Measurements from ENCODE around the gene RTTN. TPM values are rescaled to one million over a fixed set of nuclear protein-coding genes. Genes with fewer than 3 reads are reported as not detected.

RTTN gene
- total RNA-seq, 1 experiment from 2014 or later, result 21.5 TPM

DNA sequence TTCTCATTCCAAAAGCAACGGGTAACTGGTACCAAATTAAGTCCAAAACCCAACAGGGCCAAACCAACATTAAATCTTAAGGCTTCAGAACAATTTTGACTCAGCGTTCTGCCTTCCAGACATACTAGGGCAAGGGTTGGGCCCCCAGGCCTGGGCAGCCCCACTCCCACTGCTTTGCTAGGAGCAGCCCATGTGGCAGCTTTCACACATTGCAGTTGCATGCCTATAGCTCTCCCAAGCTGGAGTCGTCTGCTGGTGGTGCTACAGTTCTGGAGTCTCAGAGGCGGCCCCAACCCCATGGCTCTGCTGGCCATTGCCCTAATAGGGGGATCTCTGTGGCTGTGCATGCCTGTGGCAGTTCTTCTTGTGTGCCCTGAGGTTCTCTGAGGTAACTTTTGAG lies 220.2 kb downstream of the RTTN start:
- POLR2A ChIA-PET, result no interaction called here
- ATAC-seq, result peak; percentile 92

More for the DNA sequence above, 220.2 kb downstream of the RTTN start:
- Mint-ChIP-seq H3K4me1 (peaks cover 23% of the 10 kb centered on the region), H3K4me3 (no peak overlapping the region), H3K36me3 (peaks cover 2% of the 10 kb centered on the region; the same call in 1 of the 2 replicates), H3K27ac (no peak overlapping the region), H3K27me3 (ENCODE audit: low read depth) (no peaks in the 10 kb centered on the region), H3K9me3 (peaks cover 13% of the 10 kb centered on the region; the same call in 1 of the 2 replicates)
- CTCF ChIA-PET, result interaction anchor here (0.6 kb wide), 1 partner anchor 84 kb away, joined by 3 read pairs; no protein-coding TSS in a partner anchor
- DNase-seq (ENCODE audit: low spot score), result peak; percentile 35
- no peak for TF ChIP-seq ZNF416 (CRISPR knock-in tag; IDR thresholded peaks at IDR 0.05)
- no peak for TF ChIP-seq FOXP1 (CRISPR knock-in tag; IDR thresholded peaks at IDR 0.05; ENCODE audit: borderline replicate concordance)
- no peak for TF ChIP-seq ZNF121 (CRISPR knock-in tag; IDR thresholded peaks at IDR 0.05)
- TF ChIP-seq, protein P1, sequence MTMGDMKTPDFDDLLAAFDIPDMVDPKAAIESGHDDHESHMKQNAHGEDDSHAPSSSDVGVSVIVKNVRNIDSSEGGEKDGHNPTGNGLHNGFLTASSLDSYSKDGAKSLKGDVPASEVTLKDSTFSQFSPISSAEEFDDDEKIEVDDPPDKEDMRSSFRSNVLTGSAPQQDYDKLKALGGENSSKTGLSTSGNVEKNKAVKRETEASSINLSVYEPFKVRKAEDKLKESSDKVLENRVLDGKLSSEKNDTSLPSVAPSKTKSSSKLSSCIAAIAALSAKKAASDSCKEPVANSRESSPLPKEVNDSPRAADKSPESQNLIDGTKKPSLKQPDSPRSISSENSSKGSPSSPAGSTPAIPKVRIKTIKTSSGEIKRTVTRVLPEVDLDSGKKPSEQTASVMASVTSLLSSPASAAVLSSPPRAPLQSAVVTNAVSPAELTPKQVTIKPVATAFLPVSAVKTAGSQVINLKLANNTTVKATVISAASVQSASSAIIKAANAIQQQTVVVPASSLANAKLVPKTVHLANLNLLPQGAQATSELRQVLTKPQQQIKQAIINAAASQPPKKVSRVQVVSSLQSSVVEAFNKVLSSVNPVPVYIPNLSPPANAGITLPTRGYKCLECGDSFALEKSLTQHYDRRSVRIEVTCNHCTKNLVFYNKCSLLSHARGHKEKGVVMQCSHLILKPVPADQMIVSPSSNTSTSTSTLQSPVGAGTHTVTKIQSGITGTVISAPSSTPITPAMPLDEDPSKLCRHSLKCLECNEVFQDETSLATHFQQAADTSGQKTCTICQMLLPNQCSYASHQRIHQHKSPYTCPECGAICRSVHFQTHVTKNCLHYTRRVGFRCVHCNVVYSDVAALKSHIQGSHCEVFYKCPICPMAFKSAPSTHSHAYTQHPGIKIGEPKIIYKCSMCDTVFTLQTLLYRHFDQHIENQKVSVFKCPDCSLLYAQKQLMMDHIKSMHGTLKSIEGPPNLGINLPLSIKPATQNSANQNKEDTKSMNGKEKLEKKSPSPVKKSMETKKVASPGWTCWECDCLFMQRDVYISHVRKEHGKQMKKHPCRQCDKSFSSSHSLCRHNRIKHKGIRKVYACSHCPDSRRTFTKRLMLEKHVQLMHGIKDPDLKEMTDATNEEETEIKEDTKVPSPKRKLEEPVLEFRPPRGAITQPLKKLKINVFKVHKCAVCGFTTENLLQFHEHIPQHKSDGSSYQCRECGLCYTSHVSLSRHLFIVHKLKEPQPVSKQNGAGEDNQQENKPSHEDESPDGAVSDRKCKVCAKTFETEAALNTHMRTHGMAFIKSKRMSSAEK (CRISPR knock-in tag; IDR thresholded peaks at IDR 0.05; ENCODE audit: borderline replicate concordance), result no peak
- no peak for TF ChIP-seq NR1H2 (CRISPR knock-in tag; IDR thresholded peaks at IDR 0.05)
- TF ChIP-seq, protein P2, sequence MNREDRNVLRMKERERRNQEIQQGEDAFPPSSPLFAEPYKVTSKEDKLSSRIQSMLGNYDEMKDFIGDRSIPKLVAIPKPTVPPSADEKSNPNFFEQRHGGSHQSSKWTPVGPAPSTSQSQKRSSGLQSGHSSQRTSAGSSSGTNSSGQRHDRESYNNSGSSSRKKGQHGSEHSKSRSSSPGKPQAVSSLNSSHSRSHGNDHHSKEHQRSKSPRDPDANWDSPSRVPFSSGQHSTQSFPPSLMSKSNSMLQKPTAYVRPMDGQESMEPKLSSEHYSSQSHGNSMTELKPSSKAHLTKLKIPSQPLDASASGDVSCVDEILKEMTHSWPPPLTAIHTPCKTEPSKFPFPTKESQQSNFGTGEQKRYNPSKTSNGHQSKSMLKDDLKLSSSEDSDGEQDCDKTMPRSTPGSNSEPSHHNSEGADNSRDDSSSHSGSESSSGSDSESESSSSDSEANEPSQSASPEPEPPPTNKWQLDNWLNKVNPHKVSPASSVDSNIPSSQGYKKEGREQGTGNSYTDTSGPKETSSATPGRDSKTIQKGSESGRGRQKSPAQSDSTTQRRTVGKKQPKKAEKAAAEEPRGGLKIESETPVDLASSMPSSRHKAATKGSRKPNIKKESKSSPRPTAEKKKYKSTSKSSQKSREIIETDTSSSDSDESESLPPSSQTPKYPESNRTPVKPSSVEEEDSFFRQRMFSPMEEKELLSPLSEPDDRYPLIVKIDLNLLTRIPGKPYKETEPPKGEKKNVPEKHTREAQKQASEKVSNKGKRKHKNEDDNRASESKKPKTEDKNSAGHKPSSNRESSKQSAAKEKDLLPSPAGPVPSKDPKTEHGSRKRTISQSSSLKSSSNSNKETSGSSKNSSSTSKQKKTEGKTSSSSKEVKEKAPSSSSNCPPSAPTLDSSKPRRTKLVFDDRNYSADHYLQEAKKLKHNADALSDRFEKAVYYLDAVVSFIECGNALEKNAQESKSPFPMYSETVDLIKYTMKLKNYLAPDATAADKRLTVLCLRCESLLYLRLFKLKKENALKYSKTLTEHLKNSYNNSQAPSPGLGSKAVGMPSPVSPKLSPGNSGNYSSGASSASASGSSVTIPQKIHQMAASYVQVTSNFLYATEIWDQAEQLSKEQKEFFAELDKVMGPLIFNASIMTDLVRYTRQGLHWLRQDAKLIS (CRISPR knock-in tag; IDR thresholded peaks at IDR 0.05; ENCODE audit: borderline replicate concordance), result no peak
- TF ChIP-seq, protein P3, sequence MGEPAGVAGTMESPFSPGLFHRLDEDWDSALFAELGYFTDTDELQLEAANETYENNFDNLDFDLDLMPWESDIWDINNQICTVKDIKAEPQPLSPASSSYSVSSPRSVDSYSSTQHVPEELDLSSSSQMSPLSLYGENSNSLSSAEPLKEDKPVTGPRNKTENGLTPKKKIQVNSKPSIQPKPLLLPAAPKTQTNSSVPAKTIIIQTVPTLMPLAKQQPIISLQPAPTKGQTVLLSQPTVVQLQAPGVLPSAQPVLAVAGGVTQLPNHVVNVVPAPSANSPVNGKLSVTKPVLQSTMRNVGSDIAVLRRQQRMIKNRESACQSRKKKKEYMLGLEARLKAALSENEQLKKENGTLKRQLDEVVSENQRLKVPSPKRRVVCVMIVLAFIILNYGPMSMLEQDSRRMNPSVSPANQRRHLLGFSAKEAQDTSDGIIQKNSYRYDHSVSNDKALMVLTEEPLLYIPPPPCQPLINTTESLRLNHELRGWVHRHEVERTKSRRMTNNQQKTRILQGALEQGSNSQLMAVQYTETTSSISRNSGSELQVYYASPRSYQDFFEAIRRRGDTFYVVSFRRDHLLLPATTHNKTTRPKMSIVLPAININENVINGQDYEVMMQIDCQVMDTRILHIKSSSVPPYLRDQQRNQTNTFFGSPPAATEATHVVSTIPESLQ (CRISPR knock-in tag; IDR thresholded peaks at IDR 0.05), result no peak
- no peak for TF ChIP-seq ETV6 (CRISPR knock-in tag; IDR thresholded peaks at IDR 0.05)
- TF ChIP-seq RELA (CRISPR knock-in tag; IDR thresholded peaks at IDR 0.05; ENCODE audit: borderline replicate concordance), result no peak
- TF ChIP-seq SOX15 (CRISPR knock-in tag; IDR thresholded peaks at IDR 0.05), result no peak
- no peak for TF ChIP-seq SMAD4 (CRISPR knock-in tag; IDR thresholded peaks at IDR 0.05)
- TF ChIP-seq, protein P4, sequence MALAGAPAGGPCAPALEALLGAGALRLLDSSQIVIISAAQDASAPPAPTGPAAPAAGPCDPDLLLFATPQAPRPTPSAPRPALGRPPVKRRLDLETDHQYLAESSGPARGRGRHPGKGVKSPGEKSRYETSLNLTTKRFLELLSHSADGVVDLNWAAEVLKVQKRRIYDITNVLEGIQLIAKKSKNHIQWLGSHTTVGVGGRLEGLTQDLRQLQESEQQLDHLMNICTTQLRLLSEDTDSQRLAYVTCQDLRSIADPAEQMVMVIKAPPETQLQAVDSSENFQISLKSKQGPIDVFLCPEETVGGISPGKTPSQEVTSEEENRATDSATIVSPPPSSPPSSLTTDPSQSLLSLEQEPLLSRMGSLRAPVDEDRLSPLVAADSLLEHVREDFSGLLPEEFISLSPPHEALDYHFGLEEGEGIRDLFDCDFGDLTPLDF (CRISPR knock-in tag; IDR thresholded peaks at IDR 0.05), result no peak
- TF ChIP-seq, protein P5, sequence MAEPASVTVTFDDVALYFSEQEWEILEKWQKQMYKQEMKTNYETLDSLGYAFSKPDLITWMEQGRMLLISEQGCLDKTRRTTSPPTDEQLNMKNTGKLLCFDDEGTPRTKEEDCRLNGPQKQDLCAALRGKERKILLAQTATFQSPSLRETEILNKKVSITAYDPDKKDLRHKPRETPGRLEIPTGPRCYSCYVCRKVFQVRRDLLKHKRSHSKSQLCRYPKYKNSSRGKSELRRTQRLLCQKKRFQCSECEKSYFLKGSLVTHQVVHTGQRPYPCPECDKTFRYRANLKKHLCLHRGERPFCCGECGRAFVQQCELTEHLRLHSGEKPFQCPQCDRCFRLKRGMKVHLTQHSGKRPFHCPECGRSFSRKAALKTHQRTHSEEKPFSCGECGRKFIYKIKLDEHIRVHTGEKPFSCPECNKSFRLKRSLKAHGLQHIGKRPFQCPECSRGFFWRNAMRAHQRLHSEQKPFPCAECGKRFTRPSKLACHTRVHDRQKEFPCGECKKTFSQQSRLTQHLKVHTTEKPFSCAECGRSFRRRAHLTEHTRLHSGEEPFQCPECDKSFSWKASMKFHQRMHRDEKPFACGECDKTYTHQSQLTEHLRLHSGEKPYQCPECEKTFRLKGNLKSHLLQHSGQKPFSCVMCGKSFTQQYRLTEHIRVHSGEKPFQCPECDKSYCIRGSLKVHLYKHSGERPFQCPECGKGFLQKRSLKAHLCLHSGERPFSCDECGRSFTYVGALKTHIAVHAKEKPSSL (CRISPR knock-in tag; conservative IDR thresholded peaks at IDR 0.05), result no peak
